SK-N-SH treated with all-trans-retinoic acid at 6 μM for 48 hours (cell line): ENCODE data around the gene NBPF14.
"Not testable (repeated sequence)": the region's sequence is repeated elsewhere in the genome, so short reads cannot be mapped to it uniquely, and the experiment has no call there.

Experiments used
- ATAC-seq: fragments of 200-7000 bp; cut with Tn5 transposase; 3 replicates; pipeline ENCODE4 v1.9.1; 2020; ENCODE audit warnings: mild to moderate bottlenecking, moderate library complexity
- ARNTL ChIP-seq: fragments of 450-650 bp; formaldehyde crosslinking; IDR thresholded peaks from 2 replicates; pipeline ENCODE4 v1.5.0; 2020; ENCODE audit warnings: low read depth, mild to moderate bottlenecking, moderate library complexity, borderline replicate concordance
- CREB5 ChIP-seq: fragments of 250-450 bp; sonication (Bioruptor Pico); IDR thresholded peaks from 2 replicates; pipeline ENCODE4 v1.5.1; 2020; ENCODE audit warnings: low read depth, mild to moderate bottlenecking, moderate library complexity
- CSDC2 ChIP-seq: fragments of 250-450 bp; sonication (Bioruptor Pico); IDR thresholded peaks from 2 replicates; pipeline ENCODE4 v1.5.0; 2020; ENCODE audit warnings: mild to moderate bottlenecking, moderate library complexity
- CSRNP3 ChIP-seq: fragments of 250-450 bp; sonication (Bioruptor Pico); IDR thresholded peaks from 2 replicates; pipeline ENCODE4 v1.5.1; 2021; ENCODE audit warnings: mild to moderate bottlenecking, moderate library complexity
- ESRRG ChIP-seq: fragments of 250-450 bp; sonication (Bioruptor Pico); IDR thresholded peaks from 2 replicates; pipeline ENCODE4 v1.6.1; 2021; ENCODE audit warnings: mild to moderate bottlenecking
- GLIS3 ChIP-seq: fragments of 250-450 bp; sonication (Bioruptor Pico); IDR thresholded peaks from 2 replicates; pipeline ENCODE4 v1.5.0; 2020; ENCODE audit warnings: mild to moderate bottlenecking, moderate library complexity
- PATZ1 ChIP-seq: fragments of 250-450 bp; sonication (Bioruptor Pico); IDR thresholded peaks from 2 replicates; pipeline ENCODE4 v1.8.0; 2020; ENCODE audit warnings: mild to moderate bottlenecking, moderate library complexity, borderline replicate concordance
- TCF4 ChIP-seq: fragments of 250-450 bp; sonication (Bioruptor Pico); IDR thresholded peaks from 2 replicates; pipeline ENCODE4 v1.8.0; 2021; ENCODE audit warnings: mild to moderate bottlenecking, moderate library complexity, borderline replicate concordance
- TOX ChIP-seq: fragments of 250-450 bp; sonication (Bioruptor Pico); IDR thresholded peaks from 2 replicates; pipeline ENCODE4 v1.8.0; 2021; ENCODE audit warnings: mild to moderate bottlenecking, moderate library complexity, borderline replicate concordance
- ZC3H10 ChIP-seq: fragments of 250-450 bp; sonication (Bioruptor Pico); IDR thresholded peaks from 2 replicates; pipeline ENCODE4 v1.5.1; 2021; ENCODE audit warnings: mild to moderate bottlenecking, moderate library complexity
- ZFP3 ChIP-seq: fragments of 250-450 bp; sonication (Bioruptor Pico); IDR thresholded peaks from 2 replicates; pipeline ENCODE4 v1.5.0; 2020; ENCODE audit warnings: mild to moderate bottlenecking, moderate library complexity
- ZFP30 ChIP-seq: fragments of 450-650 bp; formaldehyde crosslinking; IDR thresholded peaks from 2 replicates; pipeline ENCODE4 v1.5.0; 2022; ENCODE audit warnings: mild to moderate bottlenecking, moderate library complexity
- ZNF565 ChIP-seq: fragments of 450-650 bp; formaldehyde crosslinking; conservative IDR thresholded peaks from 2 replicates; pipeline ENCODE4 v1.5.0; 2020; ENCODE audit warnings: low read depth, mild to moderate bottlenecking, moderate library complexity
- ZNF70 ChIP-seq: fragments of 450-650 bp; formaldehyde crosslinking; IDR thresholded peaks from 2 replicates; pipeline ENCODE4 v1.5.0; 2020; ENCODE audit warnings: mild to moderate bottlenecking, moderate library complexity
- ZNF8 ChIP-seq: fragments of 450-650 bp; formaldehyde crosslinking; IDR thresholded peaks from 2 replicates; pipeline ENCODE4 v1.5.0; 2020; ENCODE audit warnings: mild to moderate bottlenecking, moderate library complexity

Gene NBPF14

GRCh38 chr1:148595911-148596310 lies at the start of gene NBPF14:
Gene NBPF14, minus strand, starts transcription at chr1:148596011. Its CDS starts 294 bp downstream, at chr1:148595717.
- ATAC-seq, result not testable (repeated sequence)

GRCh38 chr1:148625451-148625850 lies 29.6 kb upstream of the NBPF14 start:
- ATAC-seq, result not testable (repeated sequence)

GRCh38 chr1:148618216-148618615 lies 22.4 kb upstream of the NBPF14 start:
- not testable (repeated sequence) for ATAC-seq

GRCh38 chr1:148605266-148605665 lies 9.5 kb upstream of the NBPF14 start:
- ATAC-seq, result not testable (repeated sequence)

GRCh38 chr1:148595360-148595759 lies 451 bp downstream of the NBPF14 start:
- not testable (repeated sequence) for ATAC-seq

GRCh38 chr1:148591098-148591497 lies 4.7 kb downstream of the NBPF14 start:
- not testable (repeated sequence) for ATAC-seq

GRCh38 chr1:148532158-148532557 lies 63.7 kb downstream of the NBPF14 start:
- not testable (repeated sequence) for ATAC-seq

GRCh38 chr1:148529101-148529567 lies 66.7 kb downstream of the NBPF14 start:
- ATAC-seq, result not testable (repeated sequence)

GRCh38 chr1:148528591-148528990 lies 67.2 kb downstream of the NBPF14 start:
- ATAC-seq, result not testable (repeated sequence)

- ATAC-seq, result not testable (repeated sequence)
Observed at GRCh38 chr1:148526587-148526986, 69.2 kb downstream of the NBPF14 start.

GRCh38 chr1:148523205-148524144 lies 72.3 kb downstream of the NBPF14 start:
- ATAC-seq, result peak; percentile 33

GRCh38 chr1:148522561-148523204 lies 73.1 kb downstream of the NBPF14 start:
- ATAC-seq, result peak; percentile 92
- peak; percentile 55; the same call in 1 of the 2 replicates for TF ChIP-seq ZC3H10 (CRISPR knock-in tag)
- TF ChIP-seq CREB5 (CRISPR knock-in tag), result peak; percentile 95
- TF ChIP-seq ZFP3 (CRISPR knock-in tag), result peak; percentile 65; the same call in 1 of the 2 replicates
- TF ChIP-seq CSDC2 (CRISPR knock-in tag), result peak; percentile 94; the same call in 1 of the 2 replicates
- peak; percentile 93 for TF ChIP-seq ESRRG (CRISPR knock-in tag)
- peak; percentile 99 for TF ChIP-seq GLIS3 (CRISPR knock-in tag)
- peak; percentile 16; the same call in 1 of the 2 replicates for TF ChIP-seq ZNF70
- peak; percentile 47; the same call in 1 of the 2 replicates for TF ChIP-seq ZFP30 (CRISPR knock-in tag)
- TF ChIP-seq ZNF565 (CRISPR knock-in tag), result peak; percentile 51; the same call in 1 of the 2 replicates
- TF ChIP-seq PATZ1 (CRISPR knock-in tag), result peak; percentile 99
- TF ChIP-seq CSRNP3 (CRISPR knock-in tag), result peak; percentile 92
- TF ChIP-seq ZNF8 (CRISPR knock-in tag), result peak; percentile 30; the same call in 1 of the 2 replicates
- peak; percentile 36; the same call in 1 of the 2 replicates for TF ChIP-seq ARNTL (CRISPR knock-in tag)
- peak; percentile 27; the same call in 1 of the 2 replicates for TF ChIP-seq TCF4 (CRISPR knock-in tag)
- TF ChIP-seq TOX (CRISPR knock-in tag), result peak; percentile 58; the same call in 1 of the 2 replicates
